Measurements from ENCODE around the gene CCT7. TPM values are rescaled to one million over a fixed set of nuclear protein-coding genes. Genes with fewer than 3 reads are reported as not detected.
"Not testable (repeated sequence)": the region's sequence is repeated elsewhere in the genome, so short reads cannot be mapped to it uniquely, and the experiment has no call there.

Gene CCT7
- 680 and 696 TPM in 2 replicates for total RNA-seq

DNA sequence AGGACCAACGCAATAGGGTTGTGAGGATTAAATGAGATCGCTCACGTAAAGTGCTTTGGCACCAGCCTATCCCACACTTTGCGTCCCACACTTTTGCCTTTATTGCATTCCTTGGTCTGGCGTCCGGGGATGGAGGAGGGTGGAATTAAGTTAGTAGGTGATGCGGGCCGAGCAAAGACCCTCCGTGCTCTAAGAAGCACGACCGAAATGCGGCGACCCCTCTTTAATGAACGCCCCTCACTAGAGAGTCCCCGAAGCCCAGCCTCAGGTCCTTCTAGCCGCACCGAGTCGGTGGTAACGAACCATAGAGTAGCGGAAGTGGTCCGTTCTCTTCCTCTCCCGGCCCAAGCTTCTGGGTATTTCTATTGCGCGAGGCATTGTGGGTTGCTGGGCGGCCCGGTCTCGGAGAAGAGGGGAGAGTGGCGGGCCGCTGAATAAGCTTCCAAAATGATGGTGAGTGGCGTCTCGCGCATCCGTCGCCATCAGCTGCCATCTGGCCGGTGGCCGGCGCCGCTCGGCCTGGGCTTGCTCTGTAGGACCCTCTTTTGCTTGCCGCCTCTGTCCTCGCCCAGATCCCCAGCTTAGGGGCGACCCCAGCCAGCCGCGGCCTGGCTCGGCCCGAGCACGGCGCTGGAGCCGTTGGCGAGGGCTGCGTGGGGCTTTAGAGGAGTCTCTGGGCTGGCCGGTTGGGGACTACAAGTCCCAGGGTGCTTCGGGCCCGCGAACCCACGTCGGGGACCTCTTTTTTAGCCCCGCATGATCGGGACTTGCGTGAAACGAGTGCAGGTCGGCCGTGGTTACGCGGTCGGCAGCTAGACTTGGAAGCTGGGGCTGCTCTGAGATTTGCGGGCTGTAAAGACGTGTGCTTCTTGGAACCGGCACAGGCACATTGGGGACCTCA, at the start of gene CCT7:
Gene CCT7 (plus strand): TSS at position 377 of the 901 bp plus-strand sequence. CDS start 71 bp downstream, at position 448.
- peaks cover 31% of the 10 kb centered on the region for H3K36me3 Mint-ChIP-seq (ENCODE audit: low read depth)
- H3K27me3 Mint-ChIP-seq, result no peaks in the 10 kb centered on the region
- intact Hi-C loops (cut with micrococcal nuclease), result loop anchor here (1.0 to 5.0 kb wide), 10 partner anchors 20 to 1223 kb away; partner anchors contain the start of genes ALMS1, EGR4, FBXO41 and INO80B
- no peaks in the 10 kb centered on the region for H3K9me3 Mint-ChIP-seq
- peaks cover 40% of the 10 kb centered on the region for H3K4me1 Mint-ChIP-seq
- DNase-seq, result peak; percentile 96
- peak within 1 kb of the TSS; percentile 94 for H3K4me3 Mint-ChIP-seq
- peak within 1 kb of the TSS; percentile 95 for H3K27ac Mint-ChIP-seq

DNA sequence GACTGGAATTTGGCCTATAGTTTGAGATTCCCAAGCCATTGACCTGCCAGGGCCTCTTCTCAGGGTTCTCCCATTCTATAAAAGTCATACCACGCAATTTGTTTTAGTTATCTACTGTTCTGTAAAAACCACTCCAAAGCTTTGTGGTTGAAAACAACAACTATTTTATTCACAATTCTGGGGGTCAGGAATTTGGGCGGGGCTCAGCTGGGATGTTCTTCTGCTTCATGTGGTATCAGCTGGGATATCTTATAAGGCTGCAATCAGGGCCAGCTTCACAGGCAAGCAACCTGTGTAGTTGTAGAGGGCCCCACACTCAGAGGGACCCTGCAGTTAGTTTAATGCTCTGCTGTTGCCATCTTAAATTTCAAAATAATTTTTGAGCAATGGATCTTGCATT, 48.1 kb upstream of the CCT7 start:
- intact Hi-C loops (cut with micrococcal nuclease), result no loop called here
- no peak overlapping the region for H3K27ac Mint-ChIP-seq
- H3K36me3 Mint-ChIP-seq (ENCODE audit: low read depth), result no peaks in the 10 kb centered on the region
- peaks cover 4% of the 10 kb centered on the region for H3K9me3 Mint-ChIP-seq
- no peak overlapping the region for H3K4me3 Mint-ChIP-seq
- DNase-seq, result no peak
- H3K4me1 Mint-ChIP-seq, result peaks cover 3% of the 10 kb centered on the region
- H3K27me3 Mint-ChIP-seq, result peaks cover 18% of the 10 kb centered on the region

DNA sequence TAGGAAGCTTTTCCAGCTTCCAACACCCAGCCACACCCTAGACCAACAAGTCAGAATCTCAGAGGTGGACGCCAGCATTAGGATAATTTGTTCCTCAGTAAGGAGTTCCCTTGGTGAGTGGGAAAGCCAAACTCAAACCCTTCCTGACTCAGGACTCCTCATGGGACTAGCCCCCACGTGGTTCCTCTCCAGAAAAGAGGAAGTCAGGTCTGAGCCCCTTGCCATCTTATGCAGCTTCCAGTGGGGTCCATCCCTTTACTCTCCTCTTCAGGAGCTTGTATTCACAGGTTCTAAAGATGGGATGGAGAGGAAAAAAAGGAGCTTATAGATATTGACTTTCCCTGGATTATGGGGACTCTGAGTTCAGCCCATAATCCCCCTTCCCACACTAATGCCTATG, 46.6 kb upstream of the CCT7 start:
- H3K27me3 Mint-ChIP-seq, result peaks cover 16% of the 10 kb centered on the region
- DNase-seq, result no peak
- intact Hi-C loops (cut with micrococcal nuclease), result no loop called here
- no peaks in the 10 kb centered on the region for H3K4me1 Mint-ChIP-seq
- H3K9me3 Mint-ChIP-seq, result peaks cover 4% of the 10 kb centered on the region
- no peak overlapping the region for H3K4me3 Mint-ChIP-seq
- H3K36me3 Mint-ChIP-seq (ENCODE audit: low read depth), result no peaks in the 10 kb centered on the region
- no peak overlapping the region for H3K27ac Mint-ChIP-seq

DNA sequence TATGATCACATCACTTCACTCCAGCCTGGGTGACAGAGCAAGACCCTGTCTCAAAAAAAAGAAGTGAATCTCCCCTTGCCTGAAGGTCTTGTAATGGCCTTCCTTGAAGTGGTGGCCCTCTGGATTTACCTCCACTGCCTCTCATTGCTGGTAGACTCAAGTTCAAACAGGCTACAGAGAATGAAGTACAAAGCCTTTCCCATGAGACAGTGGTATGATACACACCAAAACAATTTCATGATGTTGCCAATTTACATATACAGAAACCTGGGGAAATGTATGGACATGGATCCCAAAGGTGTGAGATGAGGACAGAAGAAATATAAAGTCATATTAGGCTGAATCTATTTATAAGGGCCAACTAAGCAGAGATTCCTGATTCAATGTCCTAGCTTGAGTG, 36.5 kb upstream of the CCT7 start:
- H3K27me3 Mint-ChIP-seq, result peaks cover 40% of the 10 kb centered on the region
- H3K27ac Mint-ChIP-seq, result no peak overlapping the region
- H3K4me3 Mint-ChIP-seq, result no peak overlapping the region
- intact Hi-C loops (cut with micrococcal nuclease), result no loop called here
- DNase-seq, result no peak
- no peaks in the 10 kb centered on the region for H3K9me3 Mint-ChIP-seq
- H3K36me3 Mint-ChIP-seq (ENCODE audit: low read depth), result peaks cover 1% of the 10 kb centered on the region
- H3K4me1 Mint-ChIP-seq, result peaks cover 3% of the 10 kb centered on the region

DNA sequence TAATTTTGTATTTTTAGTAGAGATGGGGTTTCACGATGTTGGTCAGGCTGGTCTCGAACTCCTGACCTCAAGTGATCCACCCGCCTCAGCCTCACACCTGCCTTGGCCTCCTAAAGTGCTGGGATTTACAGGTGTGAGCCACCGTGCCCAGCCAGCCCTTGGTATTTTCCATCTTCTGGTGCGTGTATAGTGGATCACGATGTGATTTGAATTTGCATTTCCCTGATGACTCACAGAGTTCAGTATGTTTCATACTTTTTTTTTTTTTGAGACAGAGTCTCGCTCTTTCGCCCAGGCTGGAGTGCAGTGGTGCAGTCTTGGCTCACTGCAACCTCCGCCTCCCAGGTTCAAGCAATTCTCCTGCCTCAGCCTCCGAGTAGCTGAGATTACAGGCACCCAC, 33.8 kb upstream of the CCT7 start:
- intact Hi-C loops (cut with micrococcal nuclease); DNase-seq; H3K27ac Mint-ChIP-seq: not testable (repeated sequence)

DNA sequence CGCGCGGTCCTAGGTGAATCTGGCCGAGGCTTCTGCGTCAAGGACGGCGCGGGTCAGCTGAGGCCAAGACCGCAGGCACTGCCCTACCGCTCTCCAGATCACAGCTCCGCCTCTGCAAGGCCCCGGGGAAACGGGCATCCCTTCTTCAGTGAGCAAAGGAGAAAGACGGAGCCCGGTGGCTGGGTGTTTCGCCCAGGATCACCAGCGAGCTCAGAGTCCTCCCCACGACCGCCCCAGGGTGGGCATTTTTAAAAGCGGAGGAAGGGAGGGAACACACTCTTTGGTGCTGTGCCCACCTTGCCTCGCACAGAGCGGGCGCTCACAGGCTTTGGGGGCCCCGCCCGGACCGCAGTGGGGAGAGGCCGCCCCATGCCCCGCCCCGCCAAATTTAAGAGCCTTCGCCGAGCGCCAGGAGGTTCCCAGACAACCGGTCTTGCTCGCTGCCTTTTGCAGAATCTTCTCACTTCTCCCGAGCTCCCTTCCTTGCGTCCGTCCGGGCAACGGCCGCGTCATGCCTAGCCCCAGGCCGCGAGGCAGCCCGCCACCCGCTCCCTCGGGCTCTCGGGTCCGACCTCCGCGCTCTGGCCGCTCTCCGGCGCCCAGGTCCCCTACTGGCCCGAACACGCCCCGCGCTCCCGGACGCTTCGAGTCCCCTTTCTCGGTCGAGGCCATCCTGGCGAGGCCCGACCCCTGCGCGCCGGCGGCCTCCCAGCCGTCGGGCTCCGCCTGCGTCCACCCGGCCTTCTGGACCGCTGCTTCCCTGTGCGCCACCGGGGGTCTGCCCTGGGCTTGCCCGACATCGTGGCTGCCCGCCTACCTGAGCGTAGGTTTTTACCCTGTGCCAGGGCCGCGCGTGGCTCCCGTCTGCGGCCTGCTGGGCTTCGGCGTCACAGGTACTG, 31.7 kb upstream of the CCT7 start, which contains the start of gene NOTO:
Gene NOTO (plus strand): TSS at position 419 of the 899 bp plus-strand sequence. CDS start 93 bp downstream, at position 512.
- peaks cover 3% of the 10 kb centered on the region for H3K4me1 Mint-ChIP-seq
- intact Hi-C loops (cut with micrococcal nuclease), result no loop called here
- peak; percentile 64 for DNase-seq
- peaks cover 51% of the 10 kb centered on the region for H3K27me3 Mint-ChIP-seq
- no peak within 1 kb of the TSS for H3K27ac Mint-ChIP-seq
- peak within 1 kb of the TSS; percentile 40 for H3K4me3 Mint-ChIP-seq
- H3K9me3 Mint-ChIP-seq, result no peaks in the 10 kb centered on the region
- peaks cover 1% of the 10 kb centered on the region for H3K36me3 Mint-ChIP-seq (ENCODE audit: low read depth)

More for the DNA sequence above, 33.8 kb upstream of the CCT7 start:
- not testable (repeated sequence) for H3K36me3 Mint-ChIP-seq (ENCODE audit: low read depth); H3K4me1 Mint-ChIP-seq; H3K4me3 Mint-ChIP-seq; H3K9me3 Mint-ChIP-seq
- H3K27me3 Mint-ChIP-seq, result peaks cover 56% of the 10 kb centered on the region

DNA sequence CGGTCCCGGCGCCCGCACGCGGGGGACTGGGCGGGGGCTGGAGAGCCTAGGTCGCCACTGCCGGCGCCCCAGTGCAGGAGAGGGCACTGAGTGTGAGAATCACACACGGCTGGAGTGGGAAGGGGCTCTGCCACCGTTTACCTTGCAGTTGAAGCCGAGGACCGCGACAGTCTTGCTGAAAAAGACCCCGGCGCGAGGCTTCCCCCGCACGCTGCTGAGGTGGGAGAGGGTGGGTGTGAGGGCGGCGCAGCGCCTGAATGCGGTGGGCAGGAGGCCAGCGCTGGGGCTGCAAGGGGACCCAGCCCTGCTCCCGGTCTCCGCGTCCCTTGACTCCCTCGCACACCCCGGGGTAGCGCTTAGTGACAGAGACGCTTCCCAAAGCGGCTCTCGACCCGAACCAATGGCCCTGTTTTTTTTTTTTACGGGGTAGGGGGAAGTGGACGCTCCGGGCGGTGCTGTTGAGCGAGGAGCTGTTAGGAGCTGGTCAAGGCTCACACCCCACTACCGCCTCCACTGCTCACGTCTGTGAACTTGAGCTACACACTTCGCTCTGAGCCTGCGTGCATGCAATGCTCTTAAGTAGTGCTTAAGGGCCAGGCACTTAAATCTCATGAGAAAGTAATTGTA, 30.9 kb upstream of the CCT7 start:
- Mint-ChIP-seq H3K27ac (no peak overlapping the region), H3K4me1 (peaks cover 3% of the 10 kb centered on the region), H3K27me3 (peaks cover 47% of the 10 kb centered on the region), H3K4me3 (no peak overlapping the region), H3K9me3 (no peaks in the 10 kb centered on the region), H3K36me3 (ENCODE audit: low read depth) (peaks cover 1% of the 10 kb centered on the region)
- no peak for DNase-seq
- intact Hi-C loops (cut with micrococcal nuclease), result no loop called here

DNA sequence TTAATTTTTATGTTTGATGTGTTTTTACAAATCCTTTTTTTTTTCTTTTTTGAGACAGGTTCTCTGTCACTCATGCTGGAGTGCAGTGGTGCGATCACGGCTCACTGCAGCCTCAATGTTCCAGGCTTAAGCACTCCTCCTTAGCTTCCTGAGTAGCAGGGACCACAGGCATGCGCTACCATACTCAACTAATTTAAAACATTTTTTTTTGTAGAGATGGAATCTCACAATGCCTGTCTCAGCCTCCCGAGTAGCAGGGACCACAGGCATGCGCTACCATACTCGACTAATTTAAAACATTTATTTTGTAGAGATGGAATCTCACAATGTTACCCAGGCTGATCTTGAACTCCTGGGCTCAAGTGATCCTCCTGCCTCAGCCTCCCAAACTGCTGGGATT, 28.5 kb upstream of the CCT7 start:
- H3K27me3 Mint-ChIP-seq, result peaks cover 39% of the 10 kb centered on the region
- H3K9me3 Mint-ChIP-seq, result no peaks in the 10 kb centered on the region
- H3K4me1 Mint-ChIP-seq, result peaks cover 3% of the 10 kb centered on the region
- H3K27ac Mint-ChIP-seq, result no peak overlapping the region
- DNase-seq, result no peak
- no peak overlapping the region for H3K4me3 Mint-ChIP-seq
- peaks cover 1% of the 10 kb centered on the region for H3K36me3 Mint-ChIP-seq (ENCODE audit: low read depth)
- intact Hi-C loops (cut with micrococcal nuclease), result no loop called here

DNA sequence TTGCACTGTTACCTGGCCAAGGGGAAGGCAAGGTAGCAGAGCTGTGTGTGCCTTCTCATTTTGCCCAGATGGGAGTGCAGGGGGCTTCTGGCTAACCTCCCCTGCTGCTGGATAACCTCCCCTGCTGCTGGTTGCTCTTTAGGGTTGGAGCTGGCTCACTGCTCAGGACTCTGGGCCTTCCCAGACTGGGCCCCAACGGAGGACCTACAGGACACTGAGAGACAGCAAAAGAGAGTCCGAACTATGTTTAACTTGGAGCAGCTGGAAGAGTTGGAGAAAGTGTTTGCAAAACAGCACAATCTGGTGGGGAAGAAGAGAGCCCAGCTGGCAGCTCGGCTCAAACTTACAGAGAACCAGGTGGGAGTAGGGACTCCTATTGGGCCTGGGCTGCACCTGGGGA, 25.9 kb upstream of the CCT7 start:
- Mint-ChIP-seq H3K27me3 (peaks cover 26% of the 10 kb centered on the region), H3K9me3 (no peaks in the 10 kb centered on the region), H3K4me3 (no peak overlapping the region), H3K36me3 (ENCODE audit: low read depth) (no peaks in the 10 kb centered on the region), H3K4me1 (peaks cover 3% of the 10 kb centered on the region), H3K27ac (no peak overlapping the region)
- intact Hi-C loops (cut with micrococcal nuclease), result no loop called here
- DNase-seq, result no peak

DNA sequence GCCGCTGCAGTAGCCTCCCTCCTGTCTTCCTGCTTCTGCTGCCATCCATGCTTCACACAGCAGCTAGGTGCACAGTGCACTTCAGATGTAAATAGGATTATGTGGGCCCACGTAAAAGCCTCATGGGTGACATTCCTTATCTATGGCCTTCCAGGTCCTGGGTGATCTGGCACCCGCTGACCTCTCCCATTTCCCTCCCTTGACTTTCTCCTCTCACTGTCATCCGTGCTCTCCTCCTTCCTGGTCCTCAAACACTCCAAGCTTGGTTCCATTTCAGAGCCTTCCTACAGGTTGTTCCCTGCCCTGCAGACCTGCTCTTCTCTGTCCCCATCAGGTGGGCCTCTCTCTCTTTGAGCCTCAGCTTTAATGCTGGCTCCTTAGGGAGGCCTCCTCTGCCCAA, 24.1 kb upstream of the CCT7 start:
- H3K4me3 Mint-ChIP-seq, result no peak overlapping the region
- H3K4me1 Mint-ChIP-seq, result peaks cover 14% of the 10 kb centered on the region
- DNase-seq, result no peak
- no peaks in the 10 kb centered on the region for H3K9me3 Mint-ChIP-seq
- peaks cover 14% of the 10 kb centered on the region for H3K27me3 Mint-ChIP-seq
- H3K27ac Mint-ChIP-seq, result no peak overlapping the region
- intact Hi-C loops (cut with micrococcal nuclease), result loop anchor here (5.0 kb wide), 1 partner anchor 177 kb away; the partner anchor contains the start of gene ALMS1
- H3K36me3 Mint-ChIP-seq (ENCODE audit: low read depth), result no peaks in the 10 kb centered on the region

DNA sequence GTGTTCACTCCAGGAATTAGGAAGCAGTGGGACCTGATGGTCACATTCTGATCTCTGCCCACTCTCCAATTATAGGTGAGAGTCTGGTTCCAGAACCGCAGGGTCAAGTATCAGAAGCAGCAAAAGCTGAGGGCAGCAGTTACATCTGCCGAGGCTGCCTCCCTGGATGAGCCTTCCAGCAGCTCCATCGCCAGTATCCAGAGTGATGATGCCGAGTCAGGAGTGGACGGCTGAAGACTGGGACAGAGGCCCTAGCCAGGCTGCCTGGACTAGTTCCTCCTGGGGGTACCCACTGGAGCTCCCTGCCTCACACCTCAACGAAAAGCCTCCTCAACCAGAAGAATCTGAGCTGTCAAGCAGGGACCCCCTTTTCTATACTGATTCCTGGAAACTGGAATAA, 23.4 kb upstream of the CCT7 start:
- Mint-ChIP-seq H3K27me3 (peaks cover 11% of the 10 kb centered on the region), H3K4me3 (no peak overlapping the region), H3K4me1 (peaks cover 21% of the 10 kb centered on the region), H3K36me3 (ENCODE audit: low read depth) (no peaks in the 10 kb centered on the region), H3K27ac (no peak overlapping the region), H3K9me3 (no peaks in the 10 kb centered on the region)
- intact Hi-C loops (cut with micrococcal nuclease), result loop anchor here (5.0 kb wide), 1 partner anchor 177 kb away; the partner anchor contains the start of gene ALMS1
- no peak for DNase-seq

DNA sequence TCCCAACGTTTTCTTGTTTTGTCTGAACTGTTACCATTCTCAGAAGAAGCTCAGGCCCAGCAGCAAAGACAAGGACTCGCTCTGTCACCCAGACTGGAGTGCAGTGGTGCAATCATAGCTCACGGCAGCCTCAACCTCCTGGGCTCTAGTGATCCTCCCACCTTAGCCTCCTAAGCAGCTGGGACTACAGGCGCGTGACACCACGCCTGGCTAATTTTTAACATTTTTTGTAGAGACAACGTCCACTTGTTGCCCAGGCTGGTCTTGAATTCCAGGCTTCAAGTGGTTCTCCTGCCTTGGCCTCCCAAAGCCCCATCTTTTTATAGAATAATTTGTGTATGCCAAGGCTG, 22.0 kb upstream of the CCT7 start:
- Mint-ChIP-seq H3K4me1 (peaks cover 22% of the 10 kb centered on the region), H3K4me3 (no peak overlapping the region), H3K9me3 (no peaks in the 10 kb centered on the region)

DNA sequence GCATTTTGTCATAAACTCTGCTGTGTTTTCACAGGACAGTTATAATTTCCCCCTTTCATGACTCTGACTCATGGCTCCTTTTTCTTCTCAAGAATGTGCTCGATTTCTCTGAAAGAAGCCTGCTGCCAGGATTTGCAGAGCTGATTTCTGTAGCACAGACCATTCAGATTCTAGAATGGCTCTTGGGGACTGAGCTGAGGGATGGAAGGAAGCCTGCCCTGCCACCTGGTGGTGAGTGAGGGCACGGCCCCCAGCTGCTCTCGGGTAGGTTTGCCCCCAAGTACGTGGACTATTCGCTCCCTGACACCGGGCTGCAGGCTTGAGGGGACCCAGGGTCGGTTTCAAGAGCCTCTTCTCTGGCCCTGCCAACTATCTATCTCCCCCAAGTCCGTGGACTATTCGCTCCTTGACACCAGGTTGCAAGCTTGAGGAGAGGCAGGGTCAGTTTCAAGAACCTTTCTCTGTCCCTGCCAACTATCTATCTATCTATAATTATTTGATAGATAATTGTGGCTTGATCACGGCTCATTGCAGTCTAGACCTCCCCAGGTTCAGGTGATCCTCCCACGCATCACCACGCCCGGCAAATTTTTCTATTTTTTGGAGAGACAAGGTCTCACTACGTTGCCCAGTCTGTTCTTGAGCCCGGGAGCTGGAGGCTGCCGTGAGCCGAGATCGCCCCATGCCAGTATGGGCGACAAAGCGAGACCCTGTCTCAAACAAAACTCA, 21.5 kb upstream of the CCT7 start:
- Mint-ChIP-seq H3K36me3 (ENCODE audit: low read depth) (no peaks in the 10 kb centered on the region), H3K27ac (peak overlapping the region; percentile 34), H3K9me3 (no peaks in the 10 kb centered on the region), H3K4me3 (no peak overlapping the region), H3K27me3 (peaks cover 6% of the 10 kb centered on the region), H3K4me1 (peaks cover 22% of the 10 kb centered on the region)
- intact Hi-C loops (cut with micrococcal nuclease), result loop anchor here (1.0 to 5.0 kb wide), 2 partner anchors 35 to 175 kb away; partner anchors contain the start of gene ALMS1
- DNase-seq, result peak; percentile 91

More for the DNA sequence above, 22.0 kb upstream of the CCT7 start:
- intact Hi-C loops (cut with micrococcal nuclease), result loop anchor here (1.0 to 5.0 kb wide), 2 partner anchors 35 to 175 kb away; partner anchors contain the start of gene ALMS1
- Mint-ChIP-seq H3K36me3 (ENCODE audit: low read depth) (no peaks in the 10 kb centered on the region), H3K27me3 (peaks cover 6% of the 10 kb centered on the region), H3K27ac (no peak overlapping the region)
- no peak for DNase-seq
